Heart left ventricle (tissue), 16 donors: ENCODE measurements around the gene GET3. TPM values are rescaled to one million over a fixed set of nuclear protein-coding genes. Genes with fewer than 3 reads are reported as not detected.
A peak's percentile ranks its signal among the peaks of the same experiment; 100 is the strongest.

Source experiments
- ATAC-seq, 4 donors: fragments of 200-7000 bp; cut with Tn5 transposase; one replicate each; pipeline ENCODE4 v1.9.1; 2020 to 2022; ENCODE audit warnings: moderate library complexity in 4 of 4, mild to moderate bottlenecking in 3 of 4, moderate number of reproducible peaks in 1 of 4
- DNase-seq, 5 donors: peaks; one replicate each; pipeline ENCODE4 v3.0.0-alpha.2; 2020
- H3K27ac ChIP-seq, 12 donors: fragments of 200-600 bp; sonication (generic) in 4 of 12; one replicate each; pipeline versions ENCODE4 v1.5.0 to v1.8.0; 2016 to 2022; ENCODE audit warnings: mild to moderate bottlenecking in 2 of 12
- H3K27me3 ChIP-seq, 9 donors: fragments of 200-600 bp; sonication (generic) in 2 of 9; one replicate each; pipeline versions ENCODE4 v1.5.1 to v1.8.0; 2016 to 2022; ENCODE audit warnings: mild to moderate bottlenecking in 3 of 9
- H3K36me3 ChIP-seq, 9 donors: fragments of 200-600 bp; sonication (generic) in 2 of 9; one replicate each; pipeline versions ENCODE4 v1.5.0 to v1.8.0; 2018 to 2022; ENCODE audit warnings: mild to moderate bottlenecking in 2 of 9
- H3K4me1 ChIP-seq, 12 donors: fragments of 200-600 bp; sonication (generic) in 4 of 12; one replicate each; pipeline versions ENCODE4 v1.5.0 to v1.8.0; 2016 to 2022; ENCODE audit warnings: mild to moderate bottlenecking in 3 of 12
- H3K4me3 ChIP-seq, 12 donors: fragments of 200-600 bp; sonication (generic) in 4 of 12; one replicate each; pipeline versions ENCODE4 v1.5.0 to v1.8.0; 2017 to 2022; ENCODE audit warnings: mild to moderate bottlenecking in 9 of 12, moderate library complexity in 4 of 12
- H3K9me3 ChIP-seq, 12 donors: fragments of 200-600 bp; sonication (generic) in 4 of 12; one replicate each; pipeline versions ENCODE4 v1.5.0 to v1.8.0; 2016 to 2022; ENCODE audit warnings: mild to moderate bottlenecking in 1 of 12
- POLR2A ChIP-seq, 2 donors: fragments of 450-650 bp; IDR thresholded peaks; one replicate each; pipeline ENCODE4 v1.6.1; 2017; ENCODE audit warnings: antibody characterized with exemption in 2 of 2, mild to moderate bottlenecking in 2 of 2, moderate library complexity in 2 of 2
- WGBS, 4 donors: extraction: QIAGEN DNeasy Blood & Tissue Kit in 2 of 4; methylation state at CpG; one replicate each; pipeline versions ENCODE4 v1.1.5 to v1.1.7; 2013 to 2018; 5-methylcytosine and 5-hydroxymethylcytosine counted together
- intact Hi-C, 10 donors: fragments of 100-400 bp; cut with DNase I; formaldehyde crosslinking; loops; one replicate each; pipeline versions ENCODE4 v1.11.1 to v1.14.2; 2022
- polyA plus RNA-seq, 2 donors: library from polyadenylated mRNA; stranded (reverse); fragments of 200-250 nt; gene quantifications; one replicate each; pipeline ENCODE4 v1.2.3, GENCODE V29; 2013
- total RNA-seq, 9 donors: library from RNA; depleted of rRNA in 2 of 9; stranded (reverse); fragments of >200 nt in 2 of 9; fragmentation: NEBNext Ultra II Directional in 3 of 9; extraction: Animal tissue kit (Norgen Biotek cat#: 25700) in 3 of 9; gene quantifications; one replicate each; pipeline versions ENCODE4 v1.1.0 to v1.2.4, GENCODE V29; 2016 to 2023
- TF ChIP-seq, protein P1 (sequence below), 12 donors: fragments of 200-600 bp; sonication (generic) in 4 of 12; IDR thresholded peaks; one replicate each; pipeline versions ENCODE4 v1.5.0 to v1.8.0; 2018 to 2022; ENCODE audit warnings: antibody characterized with exemption in 12 of 12, mild to moderate bottlenecking in 5 of 12
- donor health status: ischemic (EF 13 %, LVEDD 7.1; RV severe dilation, severe dysfunction).
- donor health status: healthy with polysubstance abuse.
- donor health status: DM: no; HTN: yes; CAD: no.
- donor health status: DM: no; HTN: no; CAD: no.
- donor health status: ischemic (EF 25% LVEDD 6.9; RV normal size, moderate dysfunction).
- donor health status: ischemic (EF 25% LVEDD 5.7; RV mildly dilated, moderate dysfunction).
- donor health status: healthy.
- donor health status: DM: yes; HTN: yes; CAD: no.
- donor health status: ischemic (EF 35%, LVEDD 5.7; RV mildly dilated, moderate dysfunction).
- donor health status: nonischemic (EF 11% LVEDD 7.7; RV severe dilation, severe dysfunction).
- donor health status: DM: yes; HTN: yes; CAD: no.
- donor health status: PGD.
- donor health status: ischemic (EF 29% LVEDD 5.4; RV normal size, mild dysfunction).
- donor health status: nonischemic (EF 23%, LVEDD 6.1; RV moderate dilation, normal function).

GET3 gene
- total and polyA plus RNA-seq, 11 donors: 54.3 to 133 (median 62.9) TPM

DNA sequence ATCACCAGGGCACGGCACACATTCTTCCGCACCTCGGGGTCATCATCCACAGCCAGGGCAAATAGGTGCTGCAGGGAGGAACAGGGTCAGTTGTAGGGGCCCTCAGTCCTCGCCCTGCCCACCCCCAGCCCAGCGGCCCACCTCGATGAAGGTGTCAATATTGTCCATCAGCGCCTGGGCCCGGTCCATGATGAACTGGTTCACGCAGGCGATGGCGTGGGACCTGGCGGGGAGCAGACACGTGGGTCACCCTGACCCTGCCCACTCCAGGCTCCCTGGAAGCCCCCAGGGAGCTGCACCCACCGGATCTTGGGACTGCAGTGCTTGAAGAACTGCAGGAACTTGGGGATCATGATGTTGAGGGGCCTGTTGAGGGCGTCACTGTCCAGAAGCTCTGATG, 22.2 kb upstream of the GET3 start:
- Histone ChIP-seq H3K4me3 (no peak overlapping the region), H3K4me1 (peaks cover 0 to 16% (median 4%) of the 10 kb centered on the region in 12 donors), H3K27me3 (no peaks in the 10 kb centered on the region), H3K9me3 (no peaks in the 10 kb centered on the region), H3K36me3 (peaks cover 2 to 89% (median 86%) of the 10 kb centered on the region in 9 donors), H3K27ac (no peak overlapping the region)
- WGBS, 4 donors: 92 to 100% (median 95%) methylated on average over 3 to 15 of the region's 15 CpGs
- DNase-seq (no peak), ATAC-seq (no peak)
- intact Hi-C loops: loop anchor here in 3 of 10 donors (5.0 kb wide), 3 partner anchors 42 to 132 kb away; no protein-coding TSS in a partner anchor
- TF ChIP-seq, protein P1, sequence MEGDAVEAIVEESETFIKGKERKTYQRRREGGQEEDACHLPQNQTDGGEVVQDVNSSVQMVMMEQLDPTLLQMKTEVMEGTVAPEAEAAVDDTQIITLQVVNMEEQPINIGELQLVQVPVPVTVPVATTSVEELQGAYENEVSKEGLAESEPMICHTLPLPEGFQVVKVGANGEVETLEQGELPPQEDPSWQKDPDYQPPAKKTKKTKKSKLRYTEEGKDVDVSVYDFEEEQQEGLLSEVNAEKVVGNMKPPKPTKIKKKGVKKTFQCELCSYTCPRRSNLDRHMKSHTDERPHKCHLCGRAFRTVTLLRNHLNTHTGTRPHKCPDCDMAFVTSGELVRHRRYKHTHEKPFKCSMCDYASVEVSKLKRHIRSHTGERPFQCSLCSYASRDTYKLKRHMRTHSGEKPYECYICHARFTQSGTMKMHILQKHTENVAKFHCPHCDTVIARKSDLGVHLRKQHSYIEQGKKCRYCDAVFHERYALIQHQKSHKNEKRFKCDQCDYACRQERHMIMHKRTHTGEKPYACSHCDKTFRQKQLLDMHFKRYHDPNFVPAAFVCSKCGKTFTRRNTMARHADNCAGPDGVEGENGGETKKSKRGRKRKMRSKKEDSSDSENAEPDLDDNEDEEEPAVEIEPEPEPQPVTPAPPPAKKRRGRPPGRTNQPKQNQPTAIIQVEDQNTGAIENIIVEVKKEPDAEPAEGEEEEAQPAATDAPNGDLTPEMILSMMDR (IDR thresholded peaks at IDR 0.05): no peak

DNA sequence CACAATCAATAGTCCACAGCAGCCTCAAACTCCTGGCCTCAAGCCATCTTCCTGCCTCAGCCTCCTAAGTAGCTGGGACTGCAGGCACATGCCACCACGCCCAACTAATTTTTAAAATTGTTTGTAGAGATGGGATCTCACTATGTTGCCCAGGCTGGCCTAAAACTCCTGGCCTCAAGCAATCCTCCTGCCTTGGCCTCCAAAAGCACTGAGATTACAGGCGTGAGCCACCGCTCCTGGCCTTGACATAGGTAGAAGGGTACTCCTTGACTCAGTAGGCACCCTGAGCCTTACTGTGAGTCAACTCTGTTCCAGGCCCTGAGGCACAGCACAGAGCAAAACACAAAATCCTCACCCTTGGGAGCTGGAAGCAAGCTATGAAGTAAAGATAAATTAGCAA, 21.4 kb upstream of the GET3 start:
- intact Hi-C loops: loop anchor here in 3 of 10 donors (5.0 kb wide), 3 partner anchors 41 to 131 kb away; no protein-coding TSS in a partner anchor
- no peak overlapping the region for H3K27ac ChIP-seq

DNA sequence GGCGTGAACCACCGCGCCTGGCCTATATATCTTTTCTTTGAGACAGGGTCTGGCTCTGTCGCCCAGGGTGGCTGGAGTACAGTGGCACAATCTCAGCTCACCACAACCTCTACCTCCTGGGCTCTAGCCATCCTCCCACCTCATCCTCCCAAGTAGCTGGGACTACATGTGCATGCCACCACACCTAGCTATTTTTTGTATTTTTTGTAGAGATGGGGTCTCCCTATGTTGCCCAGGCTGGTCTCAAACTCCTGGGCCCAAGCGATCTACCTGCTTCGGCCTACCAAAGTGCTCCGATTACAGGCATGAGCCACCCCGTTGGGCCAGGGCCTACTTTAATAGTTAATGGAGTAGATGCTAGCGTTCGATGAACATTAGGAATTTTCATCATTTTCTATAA, 17.0 kb upstream of the GET3 start:
- Histone ChIP-seq H3K4me1 (peaks cover 4 to 44% (median 33%) of the 10 kb centered on the region in 12 donors), H3K4me3 (peak overlapping the region in 10 of 12 donors; percentile 65 to 98 (median 82)), H3K27ac (peak overlapping the region in 11 of 12 donors; percentile 89 to 98 (median 96)), H3K36me3 (peaks cover 0 to 40% (median 37%) of the 10 kb centered on the region in 9 donors), H3K9me3 (no peaks in the 10 kb centered on the region), H3K27me3 (no peaks in the 10 kb centered on the region)
- ATAC-seq: no peak
- no peak for DNase-seq
- 76 to 84% (median 79%) methylated on average over 10 of the region's 10 CpGs for WGBS, 4 donors
- TF ChIP-seq, protein P1 (IDR thresholded peaks at IDR 0.05): no peak
- TF ChIP-seq POLR2A (IDR thresholded peaks at IDR 0.05): no peak
- intact Hi-C loops: loop anchor here in 3 of 10 donors (5.0 kb wide), 2 partner anchors 38 to 82 kb away; partner anchors contain the start of genes PRDX2 (in 2 of the 3), THSD8 (in 2 of the 3) and DHPS (in 1 of the 3)

More for the DNA sequence above, 21.4 kb upstream of the GET3 start:
- DNase-seq: no peak
- Histone ChIP-seq H3K9me3 (no peaks in the 10 kb centered on the region), H3K27me3 (no peaks in the 10 kb centered on the region), H3K4me1 (peaks cover 4 to 25% (median 12%) of the 10 kb centered on the region in 12 donors), H3K4me3 (no peak overlapping the region), H3K36me3 (peaks cover 2 to 81% (median 78%) of the 10 kb centered on the region in 9 donors)
- no peak for ATAC-seq
- TF ChIP-seq, protein P1 (IDR thresholded peaks at IDR 0.05): no peak
- no peak for TF ChIP-seq POLR2A (IDR thresholded peaks at IDR 0.05)
- WGBS, 4 donors: 96 to 100% (median 97%) methylated on average over 3 of the region's 3 CpGs

DNA sequence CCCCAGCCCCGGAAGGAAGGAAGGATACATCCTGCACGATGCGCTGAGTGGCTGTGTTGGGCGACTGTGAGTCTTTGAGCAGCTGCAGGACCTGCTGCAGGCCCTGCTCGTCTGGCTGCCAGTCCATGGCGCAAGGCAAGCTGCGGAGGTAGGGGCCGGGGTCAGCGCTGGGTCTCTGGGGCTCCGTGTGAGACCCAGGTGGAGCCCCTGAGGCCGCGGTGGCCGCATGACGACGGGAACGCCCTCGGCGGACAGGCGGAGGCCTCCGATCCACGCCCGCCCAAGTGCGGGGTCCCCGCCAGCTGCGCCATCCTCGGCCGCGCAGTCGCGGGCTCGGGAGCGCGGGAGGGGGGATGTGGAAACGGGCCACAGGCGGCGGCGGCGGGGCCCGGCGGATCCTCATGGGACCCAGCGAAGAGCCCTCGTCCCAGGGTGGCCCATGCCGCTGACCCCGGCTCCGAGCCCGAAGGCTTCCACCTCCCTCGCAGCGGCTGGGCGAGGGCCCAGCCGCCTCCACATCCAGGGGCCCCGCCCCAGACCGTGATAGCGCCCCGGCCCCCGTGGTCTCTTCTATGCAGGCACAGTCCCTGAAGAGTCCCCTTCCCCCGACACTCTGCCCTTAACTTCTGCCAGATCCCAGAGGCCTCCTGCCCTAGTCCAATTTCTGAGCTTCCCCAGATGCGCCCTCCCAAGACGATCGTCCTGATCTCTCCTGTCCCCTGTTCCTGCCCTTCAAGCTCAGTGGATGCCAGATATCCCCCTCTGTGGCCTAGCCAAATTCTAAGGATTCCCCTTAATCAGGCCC, 16.2 kb upstream of the GET3 start:
- WGBS, 4 donors: 1 to 5% (median 4%) methylated on average over 27 to 59 of the region's 59 CpGs
- TF ChIP-seq, protein P1 (IDR thresholded peaks at IDR 0.05): no peak
- TF ChIP-seq POLR2A (IDR thresholded peaks at IDR 0.05): peak in 1 of 2 donors; percentile 13
- H3K27me3 ChIP-seq: no peaks in the 10 kb centered on the region
- H3K9me3 ChIP-seq: no peaks in the 10 kb centered on the region
- H3K4me1 ChIP-seq: peaks cover 4 to 44% (median 33%) of the 10 kb centered on the region in 12 donors
- H3K36me3 ChIP-seq: peaks cover 0 to 33% (median 30%) of the 10 kb centered on the region in 9 donors
- DNase-seq: peak in 4 of 5 donors; percentile 30 to 68 (median 54)
- peak overlapping the region; percentile 65 to 98 (median 79) for H3K4me3 ChIP-seq
- intact Hi-C loops: loop anchor here in 3 of 10 donors (5.0 kb wide), 2 partner anchors 39 to 81 kb away; partner anchors contain the start of genes PRDX2 (in 2 of the 3), THSD8 (in 2 of the 3) and DHPS (in 1 of the 3)
- peak in 3 of 4 donors; percentile 15 to 26 (median 25) for ATAC-seq
- H3K27ac ChIP-seq: peak overlapping the region; percentile 88 to 98 (median 96)
